ENCODE results near the gene IL1R1.
"Not testable (repeated sequence)": the region's sequence is repeated elsewhere in the genome, so short reads cannot be mapped to it uniquely, and the experiment has no call there.

IL1R1 gene

DNA sequence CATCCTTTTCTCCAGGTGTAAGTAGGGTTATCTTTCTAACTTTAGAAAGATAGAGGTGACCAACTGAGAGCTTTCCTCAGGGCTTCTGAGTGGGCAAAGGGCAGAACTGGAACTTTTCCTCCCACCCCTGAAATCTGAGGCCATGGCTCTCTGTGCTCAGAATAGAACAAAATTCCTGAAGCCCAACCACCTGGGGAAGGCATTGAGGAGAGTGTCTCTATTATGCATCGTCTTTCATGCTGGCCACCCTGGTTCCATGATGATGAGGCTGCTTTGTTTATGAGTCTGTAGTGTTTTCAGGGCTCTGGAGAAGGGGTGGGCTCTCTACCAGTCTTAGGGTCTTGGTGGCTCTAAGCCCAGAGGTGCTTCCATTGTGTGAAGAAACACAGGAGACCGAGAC, 30.7 kb upstream of the IL1R1 start:
- DNase-seq (ENCODE audit: low read depth in 2 of 2) = no peak

DNA sequence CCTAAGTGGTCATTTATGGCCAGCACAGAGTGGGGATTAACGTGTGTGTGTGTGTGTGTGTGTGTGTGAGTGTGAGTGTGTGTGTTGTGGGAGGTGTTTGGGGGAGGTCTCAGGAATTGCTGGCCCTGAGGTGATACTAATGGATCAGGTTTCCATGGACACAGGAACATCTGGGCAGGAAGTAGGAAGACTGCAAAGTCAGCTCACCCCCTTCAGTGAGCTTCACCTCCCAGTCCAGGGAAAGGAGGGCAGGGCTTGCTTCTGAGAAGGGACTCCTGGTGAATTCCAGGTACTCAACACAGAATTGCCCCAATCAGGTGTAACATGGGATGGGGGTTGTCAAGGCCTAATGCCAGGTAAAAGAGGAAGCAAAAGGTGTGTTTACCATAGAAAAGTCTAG, 30.3 kb upstream of the IL1R1 start:
- DNase-seq (ENCODE audit: low read depth in 2 of 2) = no peak

DNA sequence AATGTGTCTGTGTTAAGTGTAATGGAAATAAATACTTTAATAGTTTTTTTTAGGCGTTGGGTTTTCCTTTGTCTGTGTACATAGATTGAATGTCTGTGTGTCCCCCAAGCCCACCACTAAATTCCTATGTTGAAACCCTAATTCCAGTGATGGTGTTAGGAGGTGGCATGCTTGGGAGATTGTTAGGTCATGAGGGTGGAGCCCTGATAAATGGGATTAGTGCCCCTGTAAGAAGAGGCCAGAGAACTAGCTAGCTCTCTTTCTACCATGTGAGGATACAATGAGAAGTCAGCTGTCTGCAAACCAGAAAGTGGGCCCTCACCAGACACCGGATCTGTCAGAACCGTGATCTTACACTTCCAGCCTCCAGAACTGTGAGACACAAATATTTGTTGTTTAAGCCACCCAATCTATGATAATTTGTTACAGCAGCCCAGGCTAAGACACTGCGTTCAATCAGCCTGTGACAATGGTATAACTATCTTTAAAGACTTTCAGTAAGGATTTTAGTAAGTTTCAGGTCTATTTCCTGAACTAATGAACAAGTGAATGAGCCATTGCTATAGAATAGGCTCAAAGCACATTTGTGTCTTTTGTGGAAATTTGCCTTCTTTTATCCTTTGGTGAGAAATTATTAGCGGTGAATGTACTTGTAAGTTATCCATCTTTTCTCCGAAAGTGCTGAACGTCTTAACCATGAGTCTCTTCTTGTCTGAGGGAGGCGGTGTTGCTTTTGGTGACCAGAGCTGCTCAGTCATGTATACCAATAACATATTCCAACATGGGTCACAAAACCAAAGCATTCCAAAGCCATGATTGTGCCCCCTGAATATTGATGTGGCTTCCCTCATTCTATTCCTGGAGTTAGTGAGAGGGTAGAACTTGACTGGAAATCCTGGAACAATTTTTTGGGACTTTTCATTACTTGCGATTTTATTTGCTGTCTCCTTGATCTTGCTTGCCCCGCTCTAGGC, 29.6 kb upstream of the IL1R1 start:
- no peak for DNase-seq (ENCODE audit: low read depth in 2 of 2)

- DNase-seq (ENCODE audit: low read depth in 2 of 2) = peak; percentile 87 to 89
Measured at GRCh38 chr2:102114290-102114721, 28.2 kb upstream of the IL1R1 start.

GRCh38 chr2:102114851-102115497, 27.6 kb upstream of the IL1R1 start:
- no peak for DNase-seq (ENCODE audit: low read depth in 2 of 2)

DNA sequence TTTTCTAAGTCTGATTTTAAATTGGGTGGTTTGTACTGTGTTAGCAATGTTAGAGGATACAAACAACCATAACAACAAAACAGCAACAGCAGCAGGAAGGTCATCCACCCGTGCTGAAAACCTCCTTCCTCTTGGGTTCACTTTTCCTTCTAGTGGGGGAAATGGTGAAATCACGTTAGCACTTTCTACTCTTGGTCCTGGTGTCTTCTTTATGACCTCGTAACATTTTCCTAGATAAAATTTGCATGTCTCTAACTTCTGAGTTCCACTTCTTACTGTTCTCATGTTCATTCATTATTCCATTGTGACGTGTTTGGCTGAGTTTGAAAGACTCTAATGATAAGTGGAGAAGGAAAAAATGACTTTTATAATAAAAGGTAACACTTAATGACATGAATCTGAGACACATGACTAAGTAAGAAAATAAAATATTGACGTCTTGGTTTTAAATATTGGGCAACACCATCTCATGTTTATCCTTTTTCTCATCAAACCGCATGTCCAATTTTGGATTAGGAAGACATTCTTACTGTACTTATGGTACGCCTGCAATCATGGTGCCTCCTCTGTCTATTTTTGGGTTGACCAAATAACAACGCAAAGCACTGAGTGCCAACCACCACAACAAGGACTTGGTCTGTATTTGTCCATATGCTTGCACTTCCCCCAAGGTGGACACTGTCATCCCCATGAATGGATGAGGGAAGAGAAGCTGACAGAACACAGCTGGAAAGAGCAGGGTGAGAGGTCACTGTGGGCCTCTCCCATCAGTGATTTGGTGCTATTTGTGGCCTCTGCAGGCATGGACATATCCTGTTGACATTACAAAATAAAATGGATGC, 25.7 kb upstream of the IL1R1 start:
- no peak for DNase-seq (ENCODE audit: low read depth in 2 of 2)

- DNase-seq (ENCODE audit: low read depth in 2 of 2) = no peak
Measured at GRCh38 chr2:102117472-102117858, 25.1 kb upstream of the IL1R1 start.

DNA sequence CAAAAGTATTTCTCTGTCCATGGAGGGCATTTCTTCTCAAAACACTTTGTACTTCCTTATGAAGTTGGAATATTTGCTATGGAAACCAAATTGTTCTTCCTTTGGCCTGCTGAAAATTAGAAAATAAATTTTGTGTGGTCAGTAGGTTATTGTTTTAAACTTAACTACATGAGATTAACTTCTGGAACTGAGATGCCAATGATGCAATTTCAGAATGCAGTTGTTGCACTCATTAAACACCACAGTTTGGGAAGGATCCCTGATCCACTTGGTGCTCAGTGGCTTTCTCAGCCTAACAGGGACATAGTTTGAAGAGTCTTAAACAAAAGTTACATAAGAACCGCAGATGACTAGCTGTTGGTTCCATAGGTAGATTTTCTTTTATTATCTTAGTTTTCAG, 23.3 kb upstream of the IL1R1 start:
- no peak for DNase-seq (ENCODE audit: low read depth in 2 of 2)

DNA sequence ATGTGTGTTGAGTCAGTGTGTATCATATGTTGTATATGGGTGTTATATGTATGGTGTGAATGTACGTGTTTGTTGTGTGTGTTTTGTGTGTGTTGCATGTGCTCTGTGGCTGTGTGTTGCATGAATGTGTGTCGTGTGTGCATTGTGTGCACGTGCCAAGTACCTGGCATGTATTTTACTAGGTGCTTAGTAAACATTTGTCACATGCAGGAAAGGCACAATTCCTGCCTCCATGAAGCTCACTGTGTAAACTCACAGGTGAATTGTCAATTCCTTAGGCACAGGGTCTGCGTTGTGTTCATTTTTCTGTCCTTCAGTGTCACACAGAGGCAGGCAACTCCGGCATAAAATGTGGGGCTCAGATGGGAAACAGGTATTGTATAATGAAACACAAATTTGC, 22.3 kb upstream of the IL1R1 start:
- no peak for DNase-seq (ENCODE audit: low read depth in 2 of 2)

DNA sequence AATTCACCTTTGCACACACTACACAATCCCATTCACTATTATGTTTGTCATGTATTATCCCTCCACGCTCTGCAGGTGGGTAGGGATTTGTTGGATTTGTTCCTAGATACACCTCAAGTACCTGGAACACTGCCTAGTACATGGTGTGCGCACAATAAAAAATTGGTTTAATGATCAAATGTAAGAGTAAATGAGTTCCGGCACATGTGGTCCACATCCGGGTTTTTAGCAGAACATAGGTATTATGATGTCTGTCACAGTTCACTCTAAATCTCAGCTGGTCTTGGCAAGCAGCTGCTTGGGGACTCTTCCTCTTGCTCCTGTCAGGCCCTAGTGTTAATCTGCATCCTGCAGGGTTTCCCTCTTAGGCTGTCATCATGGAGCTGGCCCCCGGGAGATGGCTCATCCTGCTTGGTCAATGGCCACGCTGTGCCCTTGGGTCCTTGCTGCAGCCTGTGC, 21.8 kb upstream of the IL1R1 start:
- no peak for DNase-seq (ENCODE audit: low read depth in 2 of 2)

- peak; percentile 82 to 83 for DNase-seq (ENCODE audit: low read depth in 2 of 2)
Measured at GRCh38 chr2:102122115-102122514, 20.4 kb upstream of the IL1R1 start.

- no peak for DNase-seq (ENCODE audit: low read depth in 2 of 2)
Measured at GRCh38 chr2:102122909-102123308, 19.6 kb upstream of the IL1R1 start.

- not testable (repeated sequence) for DNase-seq (ENCODE audit: low read depth in 2 of 2)
Measured at GRCh38 chr2:102124421-102124820, 18.1 kb upstream of the IL1R1 start.

DNA sequence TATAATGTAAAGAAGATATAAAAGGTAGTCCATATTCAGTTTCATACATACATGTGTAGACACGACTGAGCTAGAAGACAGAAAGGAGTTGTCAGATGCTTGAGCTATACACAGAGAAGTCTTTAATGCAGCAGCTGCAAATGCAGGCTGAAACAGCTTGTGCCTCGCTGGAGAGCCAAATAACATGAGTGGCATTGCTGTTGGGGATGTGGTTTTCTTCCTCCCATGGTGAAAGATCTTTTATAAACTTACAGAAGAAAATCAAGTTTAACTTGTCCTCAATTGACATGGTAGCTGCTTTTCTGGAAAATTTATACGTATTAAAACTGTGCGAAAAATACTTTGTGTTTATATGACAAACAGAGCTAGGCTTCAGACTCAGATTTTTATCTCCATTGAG, 16.4 kb upstream of the IL1R1 start:
- DNase-seq (ENCODE audit: low read depth in 2 of 2) = no peak

DNA sequence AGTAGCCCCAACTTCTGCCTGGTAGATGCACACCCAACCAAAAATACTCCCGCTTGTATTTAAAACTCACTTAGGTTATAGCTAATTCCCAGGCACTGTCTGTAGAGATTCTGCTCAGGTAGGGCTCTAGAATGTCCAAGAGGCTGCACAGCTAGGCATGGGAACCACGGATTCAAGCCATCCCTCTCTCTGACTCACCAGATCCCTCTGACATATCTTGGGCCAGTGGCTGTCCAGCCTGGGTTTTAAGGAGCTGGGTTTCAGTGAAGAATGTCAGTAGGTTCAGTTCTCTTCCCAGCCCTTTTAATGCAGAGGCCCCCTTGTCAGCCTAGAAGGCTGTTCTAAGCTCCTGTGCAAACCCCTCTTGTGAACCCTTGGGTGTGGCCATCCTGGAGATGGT, 15.9 kb upstream of the IL1R1 start:
- DNase-seq (ENCODE audit: low read depth in 2 of 2) = no peak

DNA sequence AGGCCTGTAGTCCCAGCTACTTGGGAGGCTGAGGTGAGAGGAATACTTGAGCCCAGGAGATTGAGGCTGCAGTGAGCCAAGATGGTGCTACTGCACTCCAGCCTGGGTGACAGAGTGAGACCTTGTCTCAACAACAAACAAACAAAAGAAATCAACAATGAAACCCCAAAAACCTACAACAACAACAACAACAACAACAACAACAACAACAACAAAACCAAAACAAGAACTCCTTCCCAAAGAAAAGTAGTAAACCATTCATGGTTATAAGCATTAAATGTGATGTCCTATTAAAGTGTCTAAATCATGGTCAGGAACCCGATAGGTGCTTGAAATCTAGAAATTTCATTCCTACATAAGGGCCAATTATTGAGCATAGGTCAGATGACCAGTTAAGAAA, 13.5 kb upstream of the IL1R1 start:
- no peak for DNase-seq (ENCODE audit: low read depth in 2 of 2)

DNA sequence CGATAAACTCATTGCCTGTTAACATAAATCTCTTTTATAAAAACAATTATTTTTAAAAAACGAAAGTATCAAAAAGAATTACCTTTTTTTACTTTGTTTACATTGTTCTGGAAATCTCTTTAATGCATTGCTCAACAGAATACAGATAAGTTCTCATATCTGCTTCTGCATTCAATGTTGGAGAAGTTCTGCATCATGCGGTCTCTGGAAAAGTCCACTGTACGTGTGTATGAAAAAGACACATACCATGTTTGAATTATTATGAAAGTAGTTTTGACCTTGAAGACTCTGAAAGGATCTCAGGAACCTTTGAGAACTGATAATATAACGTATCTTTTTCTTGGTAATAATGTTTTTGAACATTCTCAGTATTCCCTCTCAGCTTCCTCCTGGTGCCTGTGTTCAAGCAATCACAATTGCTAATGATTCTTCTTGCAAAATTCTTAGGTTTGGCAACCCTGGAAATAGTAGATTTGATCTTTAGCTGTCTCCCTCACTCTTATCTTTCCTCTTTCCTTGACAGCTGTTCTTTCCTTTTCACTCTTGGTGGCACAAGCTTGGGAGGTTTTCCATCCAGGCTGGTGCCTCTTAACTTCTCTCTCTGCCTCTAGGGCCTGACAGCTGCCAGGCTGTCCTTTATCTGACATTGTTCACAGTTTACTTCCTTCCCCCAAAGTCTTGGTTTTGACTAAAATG, 12.4 kb upstream of the IL1R1 start:
- DNase-seq (ENCODE audit: low read depth in 2 of 2) = no peak

GRCh38 chr2:102130647-102130991, 11.9 kb upstream of the IL1R1 start:
- DNase-seq (ENCODE audit: low read depth in 2 of 2) = no peak

- DNase-seq (ENCODE audit: low read depth in 2 of 2) = no peak
Measured at GRCh38 chr2:102131564-102131963, 11.0 kb upstream of the IL1R1 start.

DNA sequence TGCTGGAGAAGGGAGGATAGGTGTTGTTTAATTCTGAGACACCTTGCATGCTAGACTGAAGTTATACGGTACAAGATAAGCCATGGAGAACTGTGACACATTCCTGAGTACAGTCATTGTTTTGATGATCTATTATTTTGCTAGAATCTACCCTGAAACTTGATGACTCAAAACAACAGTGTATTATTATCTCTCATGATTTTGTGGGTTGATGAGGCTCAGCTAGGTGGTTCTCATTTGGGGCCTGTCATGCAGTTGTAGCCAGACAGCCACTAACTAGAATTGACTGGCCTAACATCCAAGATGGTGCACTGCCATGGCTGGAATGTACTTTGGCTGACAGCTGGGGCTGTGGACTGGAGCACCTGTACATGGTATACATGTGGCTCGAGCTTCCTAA, 5.4 kb upstream of the IL1R1 start:
- no peak for DNase-seq (ENCODE audit: low read depth in 2 of 2)

DNA sequence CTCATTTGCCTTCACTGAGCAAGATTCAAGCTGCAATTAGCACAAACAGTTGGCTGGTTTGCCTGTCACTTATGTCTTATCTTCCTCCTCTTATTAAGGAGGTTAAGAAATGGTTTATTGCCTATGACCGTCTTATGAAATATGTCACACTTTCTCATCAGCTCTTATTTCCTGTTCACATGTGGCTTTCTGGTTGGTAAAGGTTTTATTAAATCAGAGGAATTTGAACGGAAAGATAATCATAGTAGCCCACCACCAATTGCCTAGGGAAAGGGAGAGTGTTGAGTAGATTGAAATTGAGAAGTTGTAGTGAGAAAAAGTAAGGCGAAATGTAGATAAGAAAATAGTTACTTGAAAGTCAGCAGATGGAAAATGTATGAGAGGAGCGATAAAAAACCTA, 4.2 kb upstream of the IL1R1 start:
- no peak for DNase-seq (ENCODE audit: low read depth in 2 of 2)

- peak in 1 of 2 experiments; percentile 46 for DNase-seq (ENCODE audit: low read depth in 2 of 2)
Measured at GRCh38 chr2:102139851-102140250, 2.7 kb upstream of the IL1R1 start.
